Psoas muscle (tissue), 8 donors: ENCODE data around the gene CCDC70. TPM values are rescaled to one million over a fixed set of nuclear protein-coding genes. Genes with fewer than 3 reads are reported as not detected.
"Not testable (repeated sequence)": the region's sequence is repeated elsewhere in the genome, so short reads cannot be mapped to it uniquely, and the experiment has no call there.

Experiments
- ATAC-seq, 4 donors: fragments of 200-7000 bp; cut with Tn5 transposase; one replicate each; pipeline ENCODE4 v1.9.1; 2020; ENCODE audit warnings: moderate library complexity in 3 of 4, mild to moderate bottlenecking in 2 of 4
- DNase-seq, 2 donors: peaks; one replicate each; pipeline ENCODE4 v3.0.0-alpha.2; 2020
- H3K27ac ChIP-seq: fragments of 200-600 bp; one replicate; pipeline ENCODE4 v1.8.0; 2022
- H3K27me3 ChIP-seq, 3 donors: fragments of 200-600 bp in 1 of 3; one replicate each; pipeline versions ENCODE4 v1.6.1 to v1.8.0; 2013 to 2022; ENCODE audit warnings: low read length in 2 of 3, mild to moderate bottlenecking in 2 of 3, moderate library complexity in 1 of 3; ENCODE audit not compliant: insufficient read depth in 3 of 3
- H3K36me3 ChIP-seq, 2 donors: fragments of 200-600 bp in 1 of 2; one replicate each; pipeline versions ENCODE4 v1.6.1 to v1.8.0; 2013 to 2022; ENCODE audit warnings: low read depth in 1 of 2, mild to moderate bottlenecking in 1 of 2, moderate library complexity in 1 of 2; ENCODE audit not compliant: insufficient read depth in 1 of 2
- H3K4me1 ChIP-seq: fragments of 200-600 bp; one replicate; pipeline ENCODE4 v1.8.0; 2022
- H3K4me3 ChIP-seq: fragments of 200-600 bp; one replicate; pipeline ENCODE4 v1.8.0; 2022; ENCODE audit warnings: mild to moderate bottlenecking
- H3K9me3 ChIP-seq: fragments of 200-600 bp; one replicate; pipeline ENCODE4 v1.8.0; 2022
- WGBS, 3 donors: extraction: QIAGEN DNeasy Blood & Tissue Kit; methylation state at CpG; one replicate each; pipeline versions ENCODE4 v1.1.6 to v1.1.7; 2013; 5-methylcytosine and 5-hydroxymethylcytosine counted together
- intact Hi-C, 2 donors: fragments of 100-400 bp; cut with DNase I; formaldehyde crosslinking; loops; one replicate each; pipeline versions ENCODE4 v1.11.0 to v1.14.2; 2022
- polyA plus RNA-seq, 3 donors: library from polyadenylated mRNA; stranded (reverse); fragments of 200-250 nt; gene quantifications; one replicate each; pipeline ENCODE4 v1.2.3, GENCODE V29; 2013
- total RNA-seq, 4 donors: library from RNA; stranded (reverse); fragmentation: NEBNext Ultra II Directional in 2 of 4; extraction: Animal tissue kit (Norgen Biotek cat#: 25700) in 2 of 4; gene quantifications; one replicate each; pipeline versions ENCODE4 v1.2.1 to v1.2.4, GENCODE V29; 2021 to 2023
- TF ChIP-seq, protein P1 (sequence below): fragments of 200-600 bp; IDR thresholded peaks from one replicate; pipeline ENCODE4 v1.8.0; 2022; ENCODE audit warnings: antibody characterized with exemption
- donor health status: healthy with polysubstance abuse.
- donor health status: DM: no; HTN: no; CAD: no; lungs with moderate emphysema.
- donor health status: Bipolar disorder and iron deficiency.
- donor health status: healthy.
- donor health status: DM: yes; HTN: yes; CAD: no.
- donor health status: DM: no; HTN: no; CAD: no.
- donor health status: DM: no; HTN: no; CAD: no.
- donor health status: DM: yes; HTN: yes; CAD: no.

The CCDC70 gene
- total and polyA plus RNA-seq, 7 donors = not detected

DNA sequence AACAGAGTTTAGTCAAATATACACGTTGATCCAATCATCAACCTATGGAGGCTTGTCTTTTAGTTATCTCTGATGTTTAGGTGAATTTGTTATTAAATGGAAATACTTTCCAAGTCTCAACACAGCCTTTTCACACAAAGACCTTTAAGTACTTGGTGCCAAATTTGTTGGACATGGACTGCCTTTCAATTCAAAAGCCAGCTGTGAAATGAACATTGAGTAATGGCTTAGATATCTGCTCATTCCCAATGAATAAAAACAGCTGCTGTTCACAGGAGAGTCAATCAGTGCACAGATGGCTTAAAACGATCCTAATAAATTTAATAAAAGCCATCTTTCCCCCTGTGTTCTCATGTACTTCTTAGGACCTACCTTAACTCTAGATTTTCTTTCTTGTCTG, 37.9 kb upstream of the CCDC70 start:
- 46 to 53% (median 46%) methylated on average over 2 of the region's 2 CpGs for WGBS, 3 donors
- intact Hi-C loops = no loop called here
- H3K27me3 ChIP-seq = no peaks in the 10 kb centered on the region
- no peak overlapping the region for H3K27ac ChIP-seq
- H3K4me1 ChIP-seq = peaks cover 9% of the 10 kb centered on the region
- TF ChIP-seq, protein P1, sequence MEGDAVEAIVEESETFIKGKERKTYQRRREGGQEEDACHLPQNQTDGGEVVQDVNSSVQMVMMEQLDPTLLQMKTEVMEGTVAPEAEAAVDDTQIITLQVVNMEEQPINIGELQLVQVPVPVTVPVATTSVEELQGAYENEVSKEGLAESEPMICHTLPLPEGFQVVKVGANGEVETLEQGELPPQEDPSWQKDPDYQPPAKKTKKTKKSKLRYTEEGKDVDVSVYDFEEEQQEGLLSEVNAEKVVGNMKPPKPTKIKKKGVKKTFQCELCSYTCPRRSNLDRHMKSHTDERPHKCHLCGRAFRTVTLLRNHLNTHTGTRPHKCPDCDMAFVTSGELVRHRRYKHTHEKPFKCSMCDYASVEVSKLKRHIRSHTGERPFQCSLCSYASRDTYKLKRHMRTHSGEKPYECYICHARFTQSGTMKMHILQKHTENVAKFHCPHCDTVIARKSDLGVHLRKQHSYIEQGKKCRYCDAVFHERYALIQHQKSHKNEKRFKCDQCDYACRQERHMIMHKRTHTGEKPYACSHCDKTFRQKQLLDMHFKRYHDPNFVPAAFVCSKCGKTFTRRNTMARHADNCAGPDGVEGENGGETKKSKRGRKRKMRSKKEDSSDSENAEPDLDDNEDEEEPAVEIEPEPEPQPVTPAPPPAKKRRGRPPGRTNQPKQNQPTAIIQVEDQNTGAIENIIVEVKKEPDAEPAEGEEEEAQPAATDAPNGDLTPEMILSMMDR = no peak
- DNase-seq (no peak), ATAC-seq (no peak)
- no peaks in the 10 kb centered on the region for H3K36me3 ChIP-seq
- H3K4me3 ChIP-seq = no peak overlapping the region
- H3K9me3 ChIP-seq = no peaks in the 10 kb centered on the region

DNA sequence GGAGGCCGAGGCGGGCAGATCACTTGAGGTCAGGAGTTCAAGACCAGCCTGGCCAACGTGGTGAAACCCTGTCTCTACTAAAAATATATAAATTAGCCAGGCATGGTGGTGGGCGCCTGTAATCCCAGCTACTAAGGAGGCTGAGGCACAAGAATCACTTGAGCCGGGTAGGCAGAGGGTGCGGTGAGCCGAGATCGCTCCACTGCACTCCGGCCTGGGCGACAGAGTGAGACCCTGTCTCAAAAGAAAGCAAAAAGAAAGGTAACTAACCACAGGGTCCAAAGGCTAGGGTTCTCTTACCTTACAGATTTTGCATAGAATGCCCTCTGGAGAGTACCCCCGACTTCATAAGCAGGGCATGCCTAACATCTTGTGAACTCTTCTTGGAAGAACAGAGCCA, 37.1 kb upstream of the CCDC70 start:
- intact Hi-C loops, H3K27ac ChIP-seq, ATAC-seq, DNase-seq, H3K9me3 ChIP-seq, H3K4me1 ChIP-seq, H3K36me3 ChIP-seq, H3K27me3 ChIP-seq, H3K4me3 ChIP-seq: not testable (repeated sequence)
- 79 to 88% (median 88%) methylated on average over 11 of the region's 11 CpGs for WGBS, 3 donors

DNA sequence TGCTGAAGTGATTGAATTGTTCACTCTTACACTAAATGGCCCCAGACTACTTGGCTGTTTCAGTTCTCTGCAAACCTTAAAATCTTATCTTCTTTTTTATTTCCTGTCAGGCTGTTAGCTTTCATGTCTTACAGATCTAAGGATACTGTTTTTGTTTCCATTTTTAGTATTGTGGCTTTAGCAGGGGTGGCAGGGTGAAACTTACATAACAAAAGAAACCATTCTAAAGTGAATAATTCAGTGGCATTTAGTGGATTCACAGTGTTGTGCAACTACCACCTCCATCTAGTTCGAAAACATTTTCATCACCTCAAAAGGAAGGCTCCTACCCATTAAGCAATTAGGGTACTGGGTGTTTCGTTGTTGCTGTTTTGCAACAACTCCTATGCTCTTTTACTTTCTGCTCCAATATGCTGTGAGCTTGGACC, 36.6 kb upstream of the CCDC70 start:
- Histone ChIP-seq H3K4me1 (peaks cover 6% of the 10 kb centered on the region), H3K9me3 (no peaks in the 10 kb centered on the region), H3K4me3 (no peak overlapping the region), H3K36me3 (no peaks in the 10 kb centered on the region), H3K27me3 (no peaks in the 10 kb centered on the region), H3K27ac (no peak overlapping the region)
- 62 to 80% (median 68%) methylated on average over 2 of the region's 2 CpGs for WGBS, 3 donors
- ATAC-seq (peak in 1 of 4 donors; percentile 36), DNase-seq (no peak)
- intact Hi-C loops = no loop called here
- TF ChIP-seq, protein P1 = no peak

DNA sequence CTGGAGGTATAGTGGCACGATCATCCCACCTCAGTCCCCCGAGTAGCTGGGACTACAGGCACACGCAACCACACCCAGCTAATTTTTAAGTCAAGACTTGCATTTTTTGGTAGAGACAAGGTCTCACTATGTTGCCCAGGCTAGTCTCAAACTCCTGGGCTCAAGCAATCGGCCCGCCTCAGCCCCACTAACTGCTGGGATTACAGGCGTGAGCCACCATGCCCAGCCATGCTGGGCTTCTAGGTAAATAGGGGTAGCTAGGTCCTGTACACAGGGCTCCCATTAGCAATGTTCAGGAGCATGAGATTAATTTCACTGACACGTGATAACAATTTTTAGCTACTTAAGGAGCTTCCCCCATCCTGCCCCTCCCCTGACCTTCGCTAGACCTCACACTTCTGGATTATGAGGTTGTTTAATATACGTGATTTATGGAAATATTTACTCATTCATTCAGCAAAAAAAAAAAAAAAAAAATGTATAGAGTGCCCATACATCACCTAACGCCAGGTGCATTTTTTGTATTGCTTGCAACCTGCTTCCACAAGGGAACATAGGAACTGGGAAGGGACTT, 36.0 kb upstream of the CCDC70 start:
- TF ChIP-seq, protein P1 = no peak
- Histone ChIP-seq H3K4me1 (peaks cover 6% of the 10 kb centered on the region), H3K4me3 (no peak overlapping the region), H3K36me3 (no peaks in the 10 kb centered on the region), H3K27ac (no peak overlapping the region), H3K9me3 (no peaks in the 10 kb centered on the region), H3K27me3 (no peaks in the 10 kb centered on the region)
- no peak for DNase-seq
- WGBS, 3 donors = 88 to 93% (median 88%) methylated on average over 10 of the region's 10 CpGs
- no peak for ATAC-seq
- intact Hi-C loops = no loop called here

DNA sequence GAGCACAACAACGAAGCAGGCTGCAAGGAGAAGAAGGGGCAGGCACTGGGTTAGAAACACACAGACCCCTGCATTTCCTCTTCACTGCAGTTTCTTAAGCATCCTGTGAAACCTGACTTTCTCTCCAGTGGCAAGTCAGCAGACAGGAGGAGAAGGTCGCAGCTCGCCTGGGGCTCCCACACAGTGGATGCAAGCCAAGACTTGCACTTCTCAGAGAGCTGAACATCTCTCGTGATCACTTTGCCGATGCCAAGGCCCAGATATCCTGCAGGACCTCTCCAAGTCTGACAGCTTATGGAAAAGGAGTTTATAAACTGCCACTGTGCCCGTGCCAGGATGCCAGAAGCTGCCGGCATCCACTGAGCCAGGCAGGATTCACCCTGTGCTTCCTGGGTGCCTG, 35.2 kb upstream of the CCDC70 start:
- DNase-seq (no peak), ATAC-seq (peak in 1 of 4 donors; percentile 30)
- no peak overlapping the region for H3K4me3 ChIP-seq
- TF ChIP-seq, protein P1 = no peak
- intact Hi-C loops = no loop called here
- H3K36me3 ChIP-seq = no peaks in the 10 kb centered on the region
- H3K27me3 ChIP-seq = no peaks in the 10 kb centered on the region
- peaks cover 6% of the 10 kb centered on the region for H3K4me1 ChIP-seq
- H3K9me3 ChIP-seq = no peaks in the 10 kb centered on the region
- WGBS, 3 donors = 15 to 22% (median 16%) methylated on average over 7 of the region's 7 CpGs
- no peak overlapping the region for H3K27ac ChIP-seq
